ENCODE data around the gene ITFG1.
A peak's percentile ranks its signal among the peaks of the same experiment; 100 is the strongest.

Gene ITFG1

GRCh38 chr16:47260503-47260902, 200.4 kb downstream of the ITFG1 start:
- no peak overlapping the region for H3K4me3 ChIP-seq (ENCODE audit: control insufficient read depth, low read depth, low read length)
- TF ChIP-seq, protein P1, sequence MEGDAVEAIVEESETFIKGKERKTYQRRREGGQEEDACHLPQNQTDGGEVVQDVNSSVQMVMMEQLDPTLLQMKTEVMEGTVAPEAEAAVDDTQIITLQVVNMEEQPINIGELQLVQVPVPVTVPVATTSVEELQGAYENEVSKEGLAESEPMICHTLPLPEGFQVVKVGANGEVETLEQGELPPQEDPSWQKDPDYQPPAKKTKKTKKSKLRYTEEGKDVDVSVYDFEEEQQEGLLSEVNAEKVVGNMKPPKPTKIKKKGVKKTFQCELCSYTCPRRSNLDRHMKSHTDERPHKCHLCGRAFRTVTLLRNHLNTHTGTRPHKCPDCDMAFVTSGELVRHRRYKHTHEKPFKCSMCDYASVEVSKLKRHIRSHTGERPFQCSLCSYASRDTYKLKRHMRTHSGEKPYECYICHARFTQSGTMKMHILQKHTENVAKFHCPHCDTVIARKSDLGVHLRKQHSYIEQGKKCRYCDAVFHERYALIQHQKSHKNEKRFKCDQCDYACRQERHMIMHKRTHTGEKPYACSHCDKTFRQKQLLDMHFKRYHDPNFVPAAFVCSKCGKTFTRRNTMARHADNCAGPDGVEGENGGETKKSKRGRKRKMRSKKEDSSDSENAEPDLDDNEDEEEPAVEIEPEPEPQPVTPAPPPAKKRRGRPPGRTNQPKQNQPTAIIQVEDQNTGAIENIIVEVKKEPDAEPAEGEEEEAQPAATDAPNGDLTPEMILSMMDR (IDR thresholded peaks at IDR 0.05; ENCODE audit: control insufficient read depth, insufficient read depth, low read depth, low read length, missing control alignments), result no peak
- no peak for DNase-seq (ENCODE audit: low read depth)

- TF ChIP-seq, protein P1 (IDR thresholded peaks at IDR 0.05; ENCODE audit: control insufficient read depth, insufficient read depth, low read depth, low read length, missing control alignments), result peak; percentile 71
- H3K4me3 ChIP-seq (ENCODE audit: control insufficient read depth, low read depth, low read length), result no peak overlapping the region
- no peak for DNase-seq (ENCODE audit: low read depth)
Observed at GRCh38 chr16:47258874-47259461, 201.9 kb downstream of the ITFG1 start.

DNA sequence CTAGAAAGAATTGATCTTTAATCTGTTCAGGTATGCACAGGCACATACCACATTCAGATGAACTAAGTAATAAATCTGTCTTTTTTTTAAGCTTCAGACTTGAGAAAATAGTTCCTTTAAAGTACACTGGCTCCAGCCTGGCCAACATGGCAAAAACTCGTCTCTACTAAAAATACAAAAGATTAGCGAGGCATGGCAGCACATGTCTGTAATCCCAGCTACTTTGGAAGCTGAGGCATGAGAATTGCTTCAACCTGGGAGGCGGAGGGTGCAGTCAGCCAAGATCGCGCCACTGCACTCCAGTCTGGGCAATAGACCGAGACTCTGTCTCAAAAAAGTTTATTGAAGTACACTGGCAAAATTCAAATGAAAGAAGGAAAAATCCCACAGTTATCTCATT, 206.1 kb downstream of the ITFG1 start:
- TF ChIP-seq, protein P1 (IDR thresholded peaks at IDR 0.05; ENCODE audit: control insufficient read depth, insufficient read depth, low read depth, low read length, missing control alignments), result no peak
- DNase-seq (ENCODE audit: low read depth), result no peak

DNA sequence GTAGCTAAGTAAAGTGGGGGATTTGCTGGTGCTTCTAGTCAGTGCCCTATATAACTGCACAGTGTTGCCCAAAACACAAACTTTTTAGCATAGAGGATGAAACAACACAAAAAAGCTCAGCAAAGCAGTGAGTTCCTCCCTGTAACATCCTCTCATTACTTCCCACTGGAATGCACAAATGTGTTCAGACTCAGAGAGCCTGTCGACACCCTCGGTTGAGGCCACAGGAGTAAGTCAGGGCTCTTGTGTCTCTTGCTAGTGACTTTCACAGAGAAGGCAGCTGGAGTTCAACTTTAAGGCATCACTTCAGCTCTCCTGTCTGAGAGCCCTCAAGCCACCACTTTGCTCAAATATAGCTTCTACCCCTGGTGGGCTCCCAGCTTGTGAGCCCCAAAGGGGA, 209.9 kb downstream of the ITFG1 start:
- H3K4me3 ChIP-seq (ENCODE audit: control insufficient read depth, low read depth, low read length), result no peak overlapping the region
- DNase-seq (ENCODE audit: low read depth), result no peak
- TF ChIP-seq, protein P1 (IDR thresholded peaks at IDR 0.05; ENCODE audit: control insufficient read depth, insufficient read depth, low read depth, low read length, missing control alignments), result no peak

More for the DNA sequence above, 206.1 kb downstream of the ITFG1 start:
- no peak overlapping the region for H3K4me3 ChIP-seq (ENCODE audit: control insufficient read depth, low read depth, low read length)

DNA sequence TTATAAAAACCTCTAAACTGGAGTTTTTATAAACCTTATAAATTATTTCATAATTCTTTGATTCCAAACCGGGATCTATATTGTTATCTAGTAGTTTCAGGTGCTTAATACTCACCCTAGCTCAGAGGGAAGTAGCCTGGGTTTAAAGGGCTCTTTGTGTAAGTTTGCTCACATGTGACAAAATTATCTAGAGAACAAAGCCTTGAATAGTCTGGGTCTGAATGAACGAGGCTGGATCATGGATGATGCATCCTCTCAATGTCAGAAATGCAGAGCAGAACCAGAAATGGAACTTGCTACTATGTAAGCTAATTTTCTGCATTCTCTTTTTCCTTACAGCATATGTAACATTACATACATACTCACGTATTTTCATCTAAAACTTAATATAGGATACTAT, 213.2 kb downstream of the ITFG1 start:
- DNase-seq (ENCODE audit: low read depth), result no peak
- TF ChIP-seq, protein P1 (IDR thresholded peaks at IDR 0.05; ENCODE audit: control insufficient read depth, insufficient read depth, low read depth, low read length, missing control alignments), result no peak
- no peak overlapping the region for H3K4me3 ChIP-seq (ENCODE audit: control insufficient read depth, low read depth, low read length)

DNA sequence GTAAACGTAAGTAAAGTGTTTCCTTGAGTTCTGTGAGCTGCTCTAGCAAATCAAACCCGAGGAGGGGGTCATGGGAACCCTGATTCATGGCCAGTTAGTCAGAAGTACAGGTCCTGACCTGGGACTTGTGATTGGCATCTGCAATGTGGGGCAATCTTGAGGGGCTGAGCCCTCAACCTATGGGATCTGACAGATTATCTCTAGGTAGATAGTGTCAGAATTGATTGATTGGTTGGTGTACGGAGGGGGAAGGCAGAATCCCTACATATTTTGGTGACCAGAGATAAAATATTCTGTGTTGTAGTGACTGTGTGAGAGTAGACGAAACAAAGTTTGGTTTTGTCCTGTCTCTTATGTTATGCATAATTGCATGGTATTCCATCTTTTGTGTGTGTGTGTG, 216.7 kb downstream of the ITFG1 start:
- TF ChIP-seq, protein P1 (IDR thresholded peaks at IDR 0.05; ENCODE audit: control insufficient read depth, insufficient read depth, low read depth, low read length, missing control alignments), result no peak

More for the DNA sequence above, 216.7 kb downstream of the ITFG1 start:
- no peak for DNase-seq (ENCODE audit: low read depth)
- H3K4me3 ChIP-seq (ENCODE audit: control insufficient read depth, low read depth, low read length), result no peak overlapping the region
